K562 (cell line): ENCODE data around the gene FKBP7. TPM values are rescaled to one million over a fixed set of nuclear protein-coding genes. Genes with fewer than 3 reads are reported as not detected.

Experiments used
- CHCHD3 ChIP-seq: fragments of 250-450 bp; sonication (Bioruptor Pico); IDR thresholded peaks from 2 replicates; pipeline ENCODE4 v2.1.2; 2022; ENCODE audit warnings: mild to moderate bottlenecking
- CLOCK ChIP-seq: fragments of 250-450 bp; sonication (Bioruptor Pico); IDR thresholded peaks from 2 replicates; pipeline ENCODE4 v1.4.0; 2020; ENCODE audit warnings: mild to moderate bottlenecking, moderate library complexity, borderline replicate concordance
- COPS2 ChIP-seq: fragments of 450-650 bp; conservative IDR thresholded peaks from 2 replicates; pipeline ENCODE4 v1.6.1; 2016; ENCODE audit warnings: mild to moderate bottlenecking, moderate library complexity
- DDX20 ChIP-seq: fragments of 450-650 bp; IDR thresholded peaks from 2 replicates; pipeline ENCODE4 v1.6.1; 2016; ENCODE audit warnings: missing genetic modification characterization, low read depth, mild to moderate bottlenecking, missing compliant biosample characterization, moderate library complexity
- FOXA3 ChIP-seq, 2 experiments: fragments of 450-650 bp in 1 of 2; sonication (generic) in 1 of 2; formaldehyde crosslinking; IDR thresholded peaks in 1 of 2; conservative IDR thresholded peaks in 1 of 2; 2 replicates each; pipeline versions ENCODE4 v1.4.0 to v1.8.0; 2020 to 2022; ENCODE audit warnings: mild to moderate bottlenecking in 2 of 2, missing genetic modification reagents in 1 of 2
- FOXJ3 ChIP-seq: sonication (generic); formaldehyde crosslinking; IDR thresholded peaks from 2 replicates; pipeline ENCODE4 v1.4.0; 2020; ENCODE audit warnings: mild to moderate bottlenecking, missing genetic modification reagents
- HNRNPUL1 ChIP-seq: fragments of 200-400 bp; formaldehyde crosslinking; IDR thresholded peaks from 2 replicates; pipeline ENCODE4 v1.6.1; 2017; ENCODE audit warnings: low read length
- MCM7 ChIP-seq, 2 experiments: fragments of 450-650 bp; IDR thresholded peaks; 2 replicates each; pipeline ENCODE4 v1.6.1; 2016 to 2018
- MIER1 ChIP-seq: fragments of 450-650 bp; IDR thresholded peaks from 2 replicates; pipeline ENCODE4 v1.6.1; 2016; ENCODE audit warnings: antibody characterized with exemption, mild to moderate bottlenecking, low read depth
- MXD1 ChIP-seq: fragments of 250-450 bp; sonication (Bioruptor Pico); IDR thresholded peaks from 2 replicates; pipeline ENCODE4 v1.8.0; 2021; ENCODE audit warnings: borderline replicate concordance, mild to moderate bottlenecking, moderate library complexity; ENCODE audit not compliant: poor library complexity, severe bottlenecking
- MXI1 ChIP-seq: IDR thresholded peaks from 2 replicates; pipeline ENCODE4 v1.6.1; 2011; ENCODE audit warnings: low read depth, mild to moderate bottlenecking, improper control_type of control experiment, low read length
- NCOA6 ChIP-seq: fragments of 450-650 bp; IDR thresholded peaks from 2 replicates; pipeline ENCODE4 v1.6.1; 2017; ENCODE audit warnings: mild to moderate bottlenecking
- RBM22 ChIP-seq: fragments of 200-400 bp; formaldehyde crosslinking; IDR thresholded peaks from 2 replicates; pipeline ENCODE4 v1.6.1; 2018; ENCODE audit warnings: low read length, low read depth; ENCODE audit not compliant: poor library complexity, severe bottlenecking
- RFX7 ChIP-seq: fragments of 250-450 bp; sonication (Bioruptor Pico); IDR thresholded peaks from 2 replicates; pipeline ENCODE4 v1.5.1; 2021; ENCODE audit warnings: mild to moderate bottlenecking
- SAFB2 ChIP-seq: fragments of 200-400 bp; formaldehyde crosslinking; IDR thresholded peaks from 2 replicates; pipeline ENCODE4 v1.6.1; 2018; ENCODE audit warnings: borderline replicate concordance, low read length, low read depth, moderate library complexity; ENCODE audit not compliant: severe bottlenecking
- SIX5 ChIP-seq, 2 experiments: IDR thresholded peaks; 2 replicates each; pipeline ENCODE4 v1.6.1; 2011; ENCODE audit warnings: low read length in 2 of 2, borderline replicate concordance in 1 of 2, low read depth in 1 of 2, mild to moderate bottlenecking in 1 of 2, moderate library complexity in 1 of 2; ENCODE audit not compliant: insufficient read depth in 1 of 2
- TEAD4 ChIP-seq, 2 experiments: sonication (generic) in 1 of 2; formaldehyde crosslinking in 1 of 2; IDR thresholded peaks; 2 replicates each; pipeline versions ENCODE4 v1.6.1 to v1.8.0; 2012 to 2022; ENCODE audit warnings: borderline replicate concordance in 1 of 2, inconsistent platforms in 1 of 2, low read length in 1 of 2, mild to moderate bottlenecking in 1 of 2, missing genetic modification reagents in 1 of 2
- ZNF165 ChIP-seq: fragments of 250-450 bp; sonication (Bioruptor Pico); IDR thresholded peaks from 2 replicates; pipeline ENCODE4 v1.4.0; 2020; ENCODE audit warnings: borderline replicate concordance
- ZNF217 ChIP-seq: sonication (generic); formaldehyde crosslinking; IDR thresholded peaks from 2 replicates; pipeline ENCODE4 v1.8.0; 2022; ENCODE audit warnings: mild to moderate bottlenecking, missing genetic modification reagents
- ZNF592 ChIP-seq: fragments of 450-650 bp; IDR thresholded peaks from 2 replicates; pipeline ENCODE4 v1.6.1; 2017; ENCODE audit warnings: antibody characterized with exemption, mild to moderate bottlenecking
- ZNF668 ChIP-seq: fragments of 250-450 bp; sonication (Bioruptor Pico); IDR thresholded peaks from 2 replicates; pipeline ENCODE4 v1.8.0; 2022; ENCODE audit warnings: mild to moderate bottlenecking, inconsistent platforms
- polyA plus RNA-seq, 8 experiments: library from polyadenylated mRNA; depleted of rRNA in 4 of 8; stranded (reverse) in 5 of 8; unstranded in 3 of 8; fragments of >200 nt; fragmentation: Nextera tagmentation in 2 of 8; fragmentation: Illumina TruSeq in 1 of 8; extraction: Ambion mirVana in 2 of 8; extraction: Trizol in 1 of 8; gene quantifications; 2 replicates each; pipeline versions ENCODE4 v1.2.1 to v1.2.3, GENCODE V29; 2011 to 2014; ENCODE audit warnings: inconsistent platforms in 1 of 8, missing spikeins in 1 of 8
- total RNA-seq, 7 experiments: library from RNA; depleted of rRNA in 6 of 7; stranded (reverse); fragments of >200 nt in 6 of 7; fragmentation: Illumina TruSeq in 2 of 7; extraction: Trizol in 2 of 7; gene quantifications; 2 replicates each; pipeline versions ENCODE4 v1.2.1 to v1.2.3, GENCODE V29; 2011 to 2021; ENCODE audit warnings: low replicate concordance in 1 of 7

The FKBP7 gene
- total and polyA plus RNA-seq, 9 of the 15 experiments (the other 6 are each of a cell fraction or from before 2014, with no cell fraction given), result 6.1 to 23.2 (median 19.0) TPM

- TF ChIP-seq CLOCK, result no peak
- TF ChIP-seq SIX5 (IDR thresholded peaks at IDR 0.05; ENCODE audit: borderline replicate concordance in 1 of 2, insufficient read depth in 1 of 2, low read depth in 1 of 2, low read length in 2 of 2), result no peak
- TF ChIP-seq CHCHD3 (CRISPR knock-in tag), result peak; percentile 54; the same call in 1 of the 2 replicates
- no peak for TF ChIP-seq RBM22
- no peak for TF ChIP-seq RFX7 (CRISPR knock-in tag)
- TF ChIP-seq MXI1, result peak; percentile 27; the same call in 1 of the 2 replicates
- no peak for TF ChIP-seq COPS2
- TF ChIP-seq DDX20 (tag), result no peak
- TF ChIP-seq TEAD4 (IDR thresholded peaks at IDR 0.05; ENCODE audit: low read length), result no peak
- TF ChIP-seq TEAD4 (CRISPR knock-in tag; IDR thresholded peaks at IDR 0.05; ENCODE audit: borderline replicate concordance), result no peak
- no peak for TF ChIP-seq FOXA3 (CRISPR knock-in tag; conservative IDR thresholded peaks at IDR 0.05 in 1 of 2, IDR thresholded peaks at IDR 0.05 in 1 of 2)
- no peak for TF ChIP-seq ZNF165 (CRISPR knock-in tag)
- TF ChIP-seq MCM7 (IDR thresholded peaks at IDR 0.05), result no peak
- no peak for TF ChIP-seq SAFB2
- TF ChIP-seq MXD1 (CRISPR knock-in tag), result no peak
- peak; percentile 23 for TF ChIP-seq ZNF592
- no peak for TF ChIP-seq ZNF668 (CRISPR knock-in tag)
- TF ChIP-seq ZNF217 (CRISPR knock-in tag), result no peak
- no peak for TF ChIP-seq MIER1
- no peak for TF ChIP-seq HNRNPUL1
- no peak for TF ChIP-seq FOXJ3 (CRISPR knock-in tag)
- no peak for TF ChIP-seq NCOA6
Measured at GRCh38 chr2:178450774-178451525, 27.4 kb downstream of the FKBP7 start, which contains the start of the genes PJVK and PRKRA (continued).
